Transverse colon (tissue), 3 donors: Measurements from ENCODE around the gene DEPP1.

Experiments used
- POLR2A ChIP-seq: fragments of 450-650 bp; IDR thresholded peaks from one replicate; pipeline ENCODE4 v1.6.1; 2016; ENCODE audit warnings: antibody characterized with exemption, mild to moderate bottlenecking, moderate library complexity
- TF ChIP-seq, protein P1 (sequence below), 5 experiments: fragments of 200-600 bp in 3 of 5; fragments of 450-650 bp in 2 of 5; sonication (generic) in 3 of 5; IDR thresholded peaks; 1 replicate in 2 of 5; 2 replicates in 3 of 5; pipeline ENCODE4 v1.5.1; 2016 to 2017; ENCODE audit warnings: antibody characterized with exemption in 5 of 5, inconsistent platforms in 3 of 5, mild to moderate bottlenecking in 2 of 5, moderate library complexity in 1 of 5

DNA sequence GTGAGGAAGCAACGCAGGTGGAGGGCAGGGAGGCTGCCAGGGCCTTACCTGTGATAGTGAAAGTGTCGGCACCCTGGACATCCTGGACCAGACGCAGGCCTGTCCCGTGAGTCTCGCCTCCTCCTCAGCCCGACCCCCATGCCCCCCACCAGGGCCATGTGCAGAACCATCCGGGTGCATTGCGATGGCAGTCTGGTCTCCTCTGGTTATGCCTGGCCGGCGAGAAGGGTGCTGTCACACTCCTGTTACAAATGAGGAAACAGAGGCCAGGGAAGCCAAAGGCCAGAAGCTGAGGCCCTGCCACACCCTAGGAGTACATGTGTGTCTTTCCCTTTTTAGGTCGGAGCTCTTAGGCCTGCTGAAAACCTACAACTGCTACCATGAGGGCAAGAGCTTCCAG lies 7.2 kb downstream of the DEPP1 start:
- TF ChIP-seq, protein P1, sequence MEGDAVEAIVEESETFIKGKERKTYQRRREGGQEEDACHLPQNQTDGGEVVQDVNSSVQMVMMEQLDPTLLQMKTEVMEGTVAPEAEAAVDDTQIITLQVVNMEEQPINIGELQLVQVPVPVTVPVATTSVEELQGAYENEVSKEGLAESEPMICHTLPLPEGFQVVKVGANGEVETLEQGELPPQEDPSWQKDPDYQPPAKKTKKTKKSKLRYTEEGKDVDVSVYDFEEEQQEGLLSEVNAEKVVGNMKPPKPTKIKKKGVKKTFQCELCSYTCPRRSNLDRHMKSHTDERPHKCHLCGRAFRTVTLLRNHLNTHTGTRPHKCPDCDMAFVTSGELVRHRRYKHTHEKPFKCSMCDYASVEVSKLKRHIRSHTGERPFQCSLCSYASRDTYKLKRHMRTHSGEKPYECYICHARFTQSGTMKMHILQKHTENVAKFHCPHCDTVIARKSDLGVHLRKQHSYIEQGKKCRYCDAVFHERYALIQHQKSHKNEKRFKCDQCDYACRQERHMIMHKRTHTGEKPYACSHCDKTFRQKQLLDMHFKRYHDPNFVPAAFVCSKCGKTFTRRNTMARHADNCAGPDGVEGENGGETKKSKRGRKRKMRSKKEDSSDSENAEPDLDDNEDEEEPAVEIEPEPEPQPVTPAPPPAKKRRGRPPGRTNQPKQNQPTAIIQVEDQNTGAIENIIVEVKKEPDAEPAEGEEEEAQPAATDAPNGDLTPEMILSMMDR (IDR thresholded peaks at IDR 0.05): no peak
- no peak for TF ChIP-seq POLR2A
